HepG2 (cell line): ENCODE data around the gene CLASP1. TPM values are rescaled to one million over a fixed set of nuclear protein-coding genes. Genes with fewer than 3 reads are reported as not detected.

Source experiments
- CAMTA2 ChIP-seq: sonication (generic); formaldehyde crosslinking; IDR thresholded peaks from 2 replicates; pipeline ENCODE4 v1.4.0; 2020; ENCODE audit warnings: mild to moderate bottlenecking, missing genetic modification reagents, borderline replicate concordance
- DMAP1 ChIP-seq: IDR thresholded peaks from 2 replicates; pipeline ENCODE4 v1.6.1; 2016
- FOXP1 ChIP-seq, 2 experiments: fragments of 450-650 bp in 1 of 2; IDR thresholded peaks; 2 replicates each; pipeline ENCODE4 v1.6.1; 2017 to 2018; ENCODE audit warnings: antibody characterized with exemption in 1 of 2
- GATAD2A ChIP-seq: IDR thresholded peaks from 2 replicates; pipeline ENCODE4 v1.6.1; 2016
- GLMP ChIP-seq: sonication (generic); formaldehyde crosslinking; IDR thresholded peaks from 2 replicates; pipeline ENCODE4 v1.9.0; 2021; ENCODE audit warnings: missing genetic modification reagents, mild to moderate bottlenecking, borderline replicate concordance
- NFIC ChIP-seq: IDR thresholded peaks from 2 replicates; pipeline ENCODE4 v1.6.1; 2012; ENCODE audit warnings: mild to moderate bottlenecking, low read length, inconsistent platforms
- PRDM4 ChIP-seq: sonication (generic); formaldehyde crosslinking; IDR thresholded peaks from 2 replicates; pipeline ENCODE4 v1.9.0; 2021; ENCODE audit warnings: missing genetic modification reagents, borderline replicate concordance
- RBM22 ChIP-seq: fragments of 200-400 bp; formaldehyde crosslinking; optimal IDR thresholded peaks from 2 replicates; pipeline ENCODE3; 2017; ENCODE audit warnings: mild to moderate bottlenecking, low read length, moderate library complexity
- RFXANK ChIP-seq: IDR thresholded peaks from 2 replicates; pipeline ENCODE4 v1.6.1; 2016
- SMARCE1 ChIP-seq: fragments of 450-650 bp; IDR thresholded peaks from 2 replicates; pipeline ENCODE4 v1.6.1; 2017; ENCODE audit warnings: borderline replicate concordance
- SNAI1 ChIP-seq: sonication (generic); formaldehyde crosslinking; IDR thresholded peaks from 2 replicates; pipeline ENCODE4 v1.5.0; 2020; ENCODE audit warnings: mild to moderate bottlenecking, missing genetic modification reagents, borderline replicate concordance
- SOX13 ChIP-seq, 3 experiments: fragments of 450-650 bp in 1 of 3; sonication (generic) in 1 of 3; formaldehyde crosslinking in 1 of 3; IDR thresholded peaks in 2 of 3; conservative IDR thresholded peaks in 1 of 3; 2 replicates each; pipeline versions ENCODE4 v1.5.0 to v1.6.1; 2016 to 2020; ENCODE audit warnings: antibody characterized with exemption in 1 of 3, mild to moderate bottlenecking in 1 of 3, missing compliant biosample characterization in 1 of 3, missing genetic modification reagents in 1 of 3, moderate library complexity in 1 of 3
- SRY ChIP-seq: sonication (generic); formaldehyde crosslinking; IDR thresholded peaks from 2 replicates; pipeline ENCODE4 v1.8.0; 2022; ENCODE audit warnings: mild to moderate bottlenecking, missing genetic modification reagents
- TCF7L2 ChIP-seq: IDR thresholded peaks from 2 replicates; pipeline ENCODE4 v1.6.1; 2011; ENCODE audit warnings: mild to moderate bottlenecking, low read depth, low read length, moderate library complexity
- ZNF12 ChIP-seq: sonication (generic); formaldehyde crosslinking; IDR thresholded peaks from 2 replicates; pipeline ENCODE4 v1.5.0; 2020; ENCODE audit warnings: missing genetic modification reagents
- ZNF343 ChIP-seq: sonication (generic); formaldehyde crosslinking; IDR thresholded peaks from 2 replicates; pipeline ENCODE4 v1.4.0; 2020; ENCODE audit warnings: mild to moderate bottlenecking, missing genetic modification reagents
- ZNF44 ChIP-seq: sonication (generic); formaldehyde crosslinking; IDR thresholded peaks from 2 replicates; pipeline ENCODE4 v1.5.1; 2020; ENCODE audit warnings: mild to moderate bottlenecking, missing genetic modification reagents
- ZNF577 ChIP-seq: sonication (generic); formaldehyde crosslinking; IDR thresholded peaks from 2 replicates; pipeline ENCODE4 v1.4.0; 2020; ENCODE audit warnings: mild to moderate bottlenecking, low read depth, missing genetic modification reagents, borderline replicate concordance
- ZNF615 ChIP-seq: sonication (generic); formaldehyde crosslinking; IDR thresholded peaks from 2 replicates; pipeline ENCODE4 v1.5.0; 2020; ENCODE audit warnings: mild to moderate bottlenecking, missing genetic modification reagents, borderline replicate concordance
- ZNF713 ChIP-seq: sonication (generic); formaldehyde crosslinking; IDR thresholded peaks from 2 replicates; pipeline ENCODE4 v1.4.0; 2020; ENCODE audit warnings: mild to moderate bottlenecking, missing genetic modification reagents
- ZSCAN5A ChIP-seq: sonication (generic); formaldehyde crosslinking; IDR thresholded peaks from 2 replicates; pipeline ENCODE4 v1.8.0; 2022; ENCODE audit warnings: mild to moderate bottlenecking, missing genetic modification reagents, borderline replicate concordance
- polyA plus RNA-seq, 8 experiments: library from polyadenylated mRNA; depleted of rRNA in 3 of 8; stranded (reverse) in 7 of 8; unstranded in 1 of 8; fragments of >200 nt; fragmentation: Illumina TruSeq in 4 of 8; extraction: Trizol in 4 of 8; gene quantifications; 2 replicates each; pipeline versions ENCODE4 v1.2.1 to v1.2.3, GENCODE V29; 2011 to 2016; ENCODE audit warnings: low read depth in 4 of 8, missing spikeins in 1 of 8, mixed read lengths in 1 of 8; ENCODE audit not compliant: insufficient read depth in 1 of 8
- total RNA-seq, 5 experiments: library from RNA; depleted of rRNA; stranded (reverse); fragments of >200 nt; fragmentation: Illumina TruSeq; extraction: Trizol; gene quantifications; 2 replicates each; pipeline ENCODE4 v1.2.3, GENCODE V29; 2016; ENCODE audit warnings: low read depth in 1 of 5
- TF ChIP-seq, protein P1 (sequence below): sonication (generic); formaldehyde crosslinking; IDR thresholded peaks from 2 replicates; pipeline ENCODE4 v1.5.1; 2020; ENCODE audit warnings: missing genetic modification reagents, mild to moderate bottlenecking, borderline replicate concordance
- TF ChIP-seq, protein P2 (sequence below), 2 experiments: sonication (generic) in 1 of 2; formaldehyde crosslinking in 1 of 2; IDR thresholded peaks; 2 replicates each; pipeline versions ENCODE4 v1.5.1 to v1.6.1; 2011 to 2020; ENCODE audit warnings: borderline replicate concordance in 1 of 2, low read depth in 1 of 2, low read length in 1 of 2, mild to moderate bottlenecking in 1 of 2, missing genetic modification reagents in 1 of 2, moderate library complexity in 1 of 2

Gene CLASP1
- total and polyA plus RNA-seq, 2 of the 13 experiments (the other 11 are each of a cell fraction or from before 2014, with no cell fraction given): 11.7 to 47.9 TPM

DNA sequence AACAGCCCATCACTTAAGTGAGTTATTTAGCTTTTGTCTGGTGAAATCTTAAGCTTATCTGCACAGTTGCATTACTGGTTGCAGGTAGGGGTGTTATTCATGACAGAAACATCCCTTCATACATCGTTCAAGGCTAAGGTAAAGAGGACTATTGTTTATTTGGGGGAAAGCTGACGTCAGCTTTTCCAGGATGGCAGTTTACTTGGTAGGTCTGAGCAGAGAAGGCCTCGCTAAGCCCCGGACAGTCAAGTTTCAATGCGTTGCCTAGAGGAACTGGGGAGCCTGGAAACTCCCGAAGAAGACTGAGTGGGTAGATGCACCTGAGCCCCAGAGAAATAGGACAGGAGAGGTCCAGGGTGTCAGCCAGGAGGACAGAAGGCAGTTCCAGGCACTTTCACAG, 116.4 kb downstream of the CLASP1 start (continued):
- TF ChIP-seq TCF7L2: no peak
- TF ChIP-seq SNAI1 (CRISPR knock-in tag): no peak
- TF ChIP-seq ZNF615 (CRISPR knock-in tag): no peak
- TF ChIP-seq SMARCE1: no peak
- TF ChIP-seq CAMTA2 (CRISPR knock-in tag): no peak
- TF ChIP-seq, protein P1, sequence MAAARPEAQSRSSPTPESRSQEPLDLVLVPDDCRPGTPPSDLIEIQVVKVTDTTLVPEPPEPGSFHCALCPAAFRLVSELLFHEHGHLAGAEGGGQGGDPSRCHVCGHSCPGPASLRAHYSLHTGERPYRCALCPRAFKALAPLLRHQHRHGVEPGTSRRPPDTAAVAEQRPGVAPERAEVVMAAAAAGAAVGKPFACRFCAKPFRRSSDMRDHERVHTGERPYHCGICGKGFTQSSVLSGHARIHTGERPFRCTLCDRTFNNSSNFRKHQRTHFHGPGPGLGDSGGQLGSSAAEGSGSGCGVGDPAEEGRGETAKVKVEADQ: no peak
- TF ChIP-seq, protein P2, sequence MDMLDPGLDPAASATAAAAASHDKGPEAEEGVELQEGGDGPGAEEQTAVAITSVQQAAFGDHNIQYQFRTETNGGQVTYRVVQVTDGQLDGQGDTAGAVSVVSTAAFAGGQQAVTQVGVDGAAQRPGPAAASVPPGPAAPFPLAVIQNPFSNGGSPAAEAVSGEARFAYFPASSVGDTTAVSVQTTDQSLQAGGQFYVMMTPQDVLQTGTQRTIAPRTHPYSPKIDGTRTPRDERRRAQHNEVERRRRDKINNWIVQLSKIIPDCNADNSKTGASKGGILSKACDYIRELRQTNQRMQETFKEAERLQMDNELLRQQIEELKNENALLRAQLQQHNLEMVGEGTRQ (IDR thresholded peaks at IDR 0.05; ENCODE audit: low read depth, low read length): no peak
- TF ChIP-seq, protein P2 (CRISPR knock-in tag; IDR thresholded peaks at IDR 0.05; ENCODE audit: borderline replicate concordance): no peak
- no peak for TF ChIP-seq SRY (CRISPR knock-in tag)
- peak; percentile 53 for TF ChIP-seq GATAD2A (CRISPR knock-in tag)
- TF ChIP-seq ZNF343 (CRISPR knock-in tag): no peak
- TF ChIP-seq GLMP (CRISPR knock-in tag): no peak
- TF ChIP-seq RFXANK: no peak
- no peak for TF ChIP-seq ZNF44 (CRISPR knock-in tag)
- TF ChIP-seq FOXP1 (IDR thresholded peaks at IDR 0.05): no peak
- peak; percentile 58 for TF ChIP-seq FOXP1 (CRISPR knock-in tag; IDR thresholded peaks at IDR 0.05)
- TF ChIP-seq NFIC: no peak
- no peak for TF ChIP-seq DMAP1 (CRISPR knock-in tag)
- TF ChIP-seq ZNF12: 0 out of 2 replicates have a peak, but pooled peaks have one; percentile 33
- peak; percentile 26 for TF ChIP-seq RBM22
- no peak for TF ChIP-seq SOX13 (IDR thresholded peaks at IDR 0.05)
- TF ChIP-seq SOX13 (CRISPR knock-in tag; conservative IDR thresholded peaks at IDR 0.05 in 1 of 2, IDR thresholded peaks at IDR 0.05 in 1 of 2): peak in 1 of 2 experiments; percentile 37; a peak in 1 of 4 replicates
- TF ChIP-seq ZNF713: no peak
- TF ChIP-seq ZSCAN5A (CRISPR knock-in tag): no peak
- TF ChIP-seq PRDM4 (CRISPR knock-in tag): peak; percentile 99
- TF ChIP-seq ZNF577: no peak
